H9 (cell line): Measurements from ENCODE around the gene DNER. TPM values are rescaled to one million over a fixed set of nuclear protein-coding genes. Genes with fewer than 3 reads are reported as not detected.

ENCODE experiments used
- DNase-seq: peaks from one replicate; pipeline ENCODE4 v3.0.0-alpha.2; 2017
- H2AFZ ChIP-seq: one replicate; pipeline ENCODE4 v1.6.1; 2013; ENCODE audit warnings: mild to moderate bottlenecking, low read length, control low read depth, moderate library complexity
- H2AK5ac ChIP-seq: 2 replicates; pipeline ENCODE4 v1.6.1; 2013; ENCODE audit warnings: low read length, control low read depth, mixed read lengths; ENCODE audit not compliant: insufficient read length
- H2BK120ac ChIP-seq: one replicate; pipeline ENCODE4 v1.6.1; 2013; ENCODE audit warnings: low read depth, mild to moderate bottlenecking, low read length, control low read depth, inconsistent platforms; ENCODE audit not compliant: poor library complexity, severe bottlenecking
- H2BK12ac ChIP-seq: 2 replicates; pipeline ENCODE4 v1.6.1; 2013; ENCODE audit warnings: low read length, control low read depth, mixed read lengths, low read depth; ENCODE audit not compliant: insufficient read length
- H2BK15ac ChIP-seq: 2 replicates; pipeline ENCODE4 v1.6.1; 2013; ENCODE audit warnings: low read depth, low read length, control low read depth
- H2BK20ac ChIP-seq: one replicate; pipeline ENCODE4 v1.6.1; 2013; ENCODE audit warnings: low read depth, mild to moderate bottlenecking, low read length, control low read depth, inconsistent platforms; ENCODE audit not compliant: poor library complexity, severe bottlenecking
- H2BK5ac ChIP-seq: 2 replicates; pipeline ENCODE4 v1.6.1; 2013; ENCODE audit warnings: low read length, control low read depth, mixed read lengths; ENCODE audit not compliant: insufficient read length
- H3K14ac ChIP-seq: 2 replicates; pipeline ENCODE4 v1.6.1; 2013; ENCODE audit warnings: low read length, control low read depth; ENCODE audit not compliant: insufficient read depth
- H3K18ac ChIP-seq: 2 replicates; pipeline ENCODE4 v1.6.1; 2013; ENCODE audit warnings: low read depth, mild to moderate bottlenecking, mixed read lengths, low read length, control low read depth; ENCODE audit not compliant: insufficient read length
- H3K23ac ChIP-seq: 2 replicates; pipeline ENCODE4 v1.6.1; 2013; ENCODE audit warnings: low read length, control low read depth, mixed read lengths, low read depth; ENCODE audit not compliant: insufficient read length
- H3K23me2 ChIP-seq: 2 replicates; pipeline ENCODE4 v1.6.1; 2013; ENCODE audit warnings: low read depth, mild to moderate bottlenecking, mixed read lengths, low read length, control low read depth; ENCODE audit not compliant: insufficient read length, poor library complexity, severe bottlenecking
- H3K27ac ChIP-seq: 2 replicates; pipeline ENCODE4 v1.5.1; 2013; ENCODE audit warnings: low read length, control low read depth, mixed read lengths, low read depth; ENCODE audit not compliant: insufficient read length
- H3K27me3 ChIP-seq: 2 replicates; pipeline ENCODE4 v1.6.1; 2013; ENCODE audit warnings: low read length, control low read depth, inconsistent platforms; ENCODE audit not compliant: insufficient read depth
- H3K4ac ChIP-seq: 2 replicates; pipeline ENCODE4 v1.6.1; 2013; ENCODE audit warnings: low read depth, mild to moderate bottlenecking, control low read depth, inconsistent platforms, low read length, moderate library complexity
- H3K4me1 ChIP-seq: 2 replicates; pipeline ENCODE4 v1.6.1; 2013; ENCODE audit warnings: low read length, control low read depth, inconsistent platforms; ENCODE audit not compliant: insufficient read depth
- H3K4me2 ChIP-seq: 2 replicates; pipeline ENCODE4 v1.6.1; 2013; ENCODE audit warnings: low read length, control low read depth, mixed read lengths; ENCODE audit not compliant: insufficient read length, insufficient read depth
- H3K56ac ChIP-seq: 2 replicates; pipeline ENCODE4 v1.6.1; 2013; ENCODE audit warnings: low read depth, mild to moderate bottlenecking, mixed read lengths, low read length, control low read depth; ENCODE audit not compliant: insufficient read length
- H3K79me1 ChIP-seq: 2 replicates; pipeline ENCODE4 v1.6.1; 2013; ENCODE audit warnings: low read depth, mild to moderate bottlenecking, moderate library complexity, low read length, control low read depth, inconsistent platforms; ENCODE audit not compliant: insufficient read depth, poor library complexity, severe bottlenecking
- H3K79me2 ChIP-seq: 2 replicates; pipeline ENCODE4 v1.6.1; 2013; ENCODE audit warnings: low read length, control low read depth, inconsistent platforms; ENCODE audit not compliant: insufficient read depth
- H3K9ac ChIP-seq: 2 replicates; pipeline ENCODE4 v1.6.1; 2013; ENCODE audit warnings: low read length, control low read depth, mixed read lengths; ENCODE audit not compliant: insufficient read length; ENCODE audit errors: extremely low read depth
- H3K9me3 ChIP-seq: one replicate; pipeline ENCODE4 v1.6.1; 2013; ENCODE audit warnings: low read depth, low read length, inconsistent platforms; ENCODE audit not compliant: control insufficient read depth
- H3T11ph ChIP-seq: one replicate; pipeline ENCODE4 v1.6.1; 2013; ENCODE audit warnings: mild to moderate bottlenecking, low read length, control low read depth, inconsistent platforms
- H4K20me1 ChIP-seq: one replicate; pipeline ENCODE4 v1.6.1; 2013; ENCODE audit not compliant: control insufficient read depth, insufficient read length, insufficient read depth
- H4K5ac ChIP-seq: 2 replicates; pipeline ENCODE4 v1.6.1; 2013; ENCODE audit warnings: low read depth, mild to moderate bottlenecking, mixed read lengths, low read length, control low read depth; ENCODE audit not compliant: insufficient read length
- H4K8ac ChIP-seq: replicated peaks from 2 replicates; pipeline ENCODE4 v1.6.1; 2013; ENCODE audit warnings: low read length, control low read depth, mixed read lengths, low read depth; ENCODE audit not compliant: insufficient read length
- H4K91ac ChIP-seq: 2 replicates; pipeline ENCODE4 v1.6.1; 2013; ENCODE audit warnings: low read depth, mild to moderate bottlenecking, moderate library complexity, mixed read lengths, low read length, control low read depth; ENCODE audit not compliant: insufficient read length
- H3K27ac Mint-ChIP-seq, 3 experiments: 2 replicates in 2 of 3; 3 replicates in 1 of 3; pipeline ENCODE4 v1.8.0; 2020 to 2021; ENCODE audit warnings: mixed read lengths in 3 of 3, mild to moderate bottlenecking in 1 of 3, moderate library complexity in 1 of 3
- H3K27me3 Mint-ChIP-seq: 2 replicates; pipeline ENCODE4 v1.8.0; 2021; ENCODE audit warnings: low read depth, mild to moderate bottlenecking, moderate library complexity, mixed read lengths
- H3K36me3 Mint-ChIP-seq, 3 experiments: 2 replicates in 2 of 3; 3 replicates in 1 of 3; pipeline ENCODE4 v1.8.0; 2020 to 2021; ENCODE audit warnings: low read depth in 3 of 3, mixed read lengths in 3 of 3; ENCODE audit not compliant: insufficient read depth in 1 of 3
- H3K4me1 Mint-ChIP-seq, 2 experiments: 2 replicates each; pipeline ENCODE4 v1.8.0; 2020; ENCODE audit warnings: mixed read lengths in 2 of 2
- H3K4me3 Mint-ChIP-seq, 2 experiments: 2 replicates in 1 of 2; 3 replicates in 1 of 2; pipeline ENCODE4 v1.8.0; 2020 to 2021; ENCODE audit warnings: mild to moderate bottlenecking in 2 of 2, mixed read lengths in 2 of 2, moderate library complexity in 1 of 2
- H3K9me3 Mint-ChIP-seq, 2 experiments: 2 replicates in 1 of 2; 3 replicates in 1 of 2; pipeline ENCODE4 v1.8.0; 2020; ENCODE audit warnings: mild to moderate bottlenecking in 2 of 2, mixed read lengths in 2 of 2, moderate library complexity in 1 of 2
- CTCF ChIP-seq: fragments of 200-600 bp; sonication (generic); conservative IDR thresholded peaks from 3 replicates; pipeline ENCODE4 v1.8.0; 2021; ENCODE audit warnings: antibody characterized with exemption, mild to moderate bottlenecking
- WGBS: extraction: QIAGEN DNeasy Blood & Tissue Kit; methylation state at CpG from one replicate; pipeline ENCODE4 v1.1.7; 2013; ENCODE audit warnings: missing lambda C conversion rate, low lambda C conversion rate, mixed read lengths; ENCODE audit not compliant: insufficient read length; ENCODE audit errors: extremely low coverage; 5-methylcytosine and 5-hydroxymethylcytosine counted together
- total RNA-seq: library from RNA; stranded (reverse); gene quantifications from 2 replicates; pipeline ENCODE4 v1.2.1, GENCODE V29; 2021

The DNER gene
- total RNA-seq, 1 experiment from 2014 or later, result 1.0 TPM

- no peak overlapping the region for H3K4me3 Mint-ChIP-seq
- Histone ChIP-seq H4K5ac (no peak overlapping the region), H2BK120ac (no peak overlapping the region), H2BK15ac (no peak overlapping the region), H3K4ac (no peak overlapping the region), H2AFZ (no peak overlapping the region), H3K14ac (no peak overlapping the region), H3K9ac (no peak overlapping the region), H3K23me2 (no peaks in the 10 kb centered on the region), H3K79me1 (no peaks in the 10 kb centered on the region), H4K91ac (no peak overlapping the region), H3K56ac (no peak overlapping the region), H3K4me1 (no peaks in the 10 kb centered on the region), H2BK20ac (no peak overlapping the region), H4K20me1 (no peaks in the 10 kb centered on the region), H3K79me2 (no peaks in the 10 kb centered on the region), H3K27ac (no peak overlapping the region), H3K23ac (no peak overlapping the region), H3K4me2 (no peak overlapping the region), H2AK5ac (no peak overlapping the region), H2BK12ac (no peak overlapping the region), H2BK5ac (no peak overlapping the region), H3K9me3 (no peaks in the 10 kb centered on the region), H4K8ac (no peak overlapping the region), H3T11ph (no peak overlapping the region), H3K18ac (no peak overlapping the region), H3K27me3 (no peaks in the 10 kb centered on the region)
- no peaks in the 10 kb centered on the region for H3K36me3 Mint-ChIP-seq
- no CpG with 5 or more reads among the region's 6 CpGs for WGBS
- H3K27me3 Mint-ChIP-seq, result no peaks in the 10 kb centered on the region
- TF ChIP-seq CTCF, result no peak
- no peaks in the 10 kb centered on the region for H3K4me1 Mint-ChIP-seq
- no peak for DNase-seq
- no peaks in the 10 kb centered on the region for H3K9me3 Mint-ChIP-seq
- no peak overlapping the region for H3K27ac Mint-ChIP-seq
Observed at GRCh38 chr2:229456091-229456490, 258.3 kb downstream of the DNER start.
